ENCODE data around the gene WDR86.

- no peak for TF ChIP-seq POLR2A (IDR thresholded peaks at IDR 0.05)
- no peak for TF ChIP-seq CTCF (IDR thresholded peaks at IDR 0.05)
- no peak for TF ChIP-seq POLR2AphosphoS5 (IDR thresholded peaks at IDR 0.05; ENCODE audit: insufficient read depth in 1 of 2, low read depth in 1 of 2)
These were observed 72.5 kb downstream of the WDR86 start for GRCh38 chr7:151337346-151337745.

Data from vagina (tissue), 2 donors.